Heart left ventricle (tissue), 16 donors: ENCODE measurements around the gene EMC9. TPM values are rescaled to one million over a fixed set of nuclear protein-coding genes. Genes with fewer than 3 reads are reported as not detected.

Source experiments
- ATAC-seq, 4 donors: fragments of 200-7000 bp; cut with Tn5 transposase; one replicate each; pipeline ENCODE4 v1.9.1; 2020 to 2022; ENCODE audit warnings: moderate library complexity in 4 of 4, mild to moderate bottlenecking in 3 of 4, moderate number of reproducible peaks in 1 of 4
- DNase-seq, 5 donors: peaks; one replicate each; pipeline ENCODE4 v3.0.0-alpha.2; 2020
- H3K27ac ChIP-seq, 12 donors: fragments of 200-600 bp; sonication (generic) in 4 of 12; one replicate each; pipeline versions ENCODE4 v1.5.0 to v1.8.0; 2016 to 2022; ENCODE audit warnings: mild to moderate bottlenecking in 2 of 12
- H3K27me3 ChIP-seq, 9 donors: fragments of 200-600 bp; sonication (generic) in 2 of 9; one replicate each; pipeline versions ENCODE4 v1.5.1 to v1.8.0; 2016 to 2022; ENCODE audit warnings: mild to moderate bottlenecking in 3 of 9
- H3K36me3 ChIP-seq, 9 donors: fragments of 200-600 bp; sonication (generic) in 2 of 9; one replicate each; pipeline versions ENCODE4 v1.5.0 to v1.8.0; 2018 to 2022; ENCODE audit warnings: mild to moderate bottlenecking in 2 of 9
- H3K4me1 ChIP-seq, 12 donors: fragments of 200-600 bp; sonication (generic) in 4 of 12; one replicate each; pipeline versions ENCODE4 v1.5.0 to v1.8.0; 2016 to 2022; ENCODE audit warnings: mild to moderate bottlenecking in 3 of 12
- H3K4me3 ChIP-seq, 12 donors: fragments of 200-600 bp; sonication (generic) in 4 of 12; one replicate each; pipeline versions ENCODE4 v1.5.0 to v1.8.0; 2017 to 2022; ENCODE audit warnings: mild to moderate bottlenecking in 9 of 12, moderate library complexity in 4 of 12
- H3K9me3 ChIP-seq, 12 donors: fragments of 200-600 bp; sonication (generic) in 4 of 12; one replicate each; pipeline versions ENCODE4 v1.5.0 to v1.8.0; 2016 to 2022; ENCODE audit warnings: mild to moderate bottlenecking in 1 of 12
- CTCF ChIP-seq, 12 donors: fragments of 200-600 bp; sonication (generic) in 4 of 12; IDR thresholded peaks; one replicate each; pipeline versions ENCODE4 v1.5.0 to v1.8.0; 2018 to 2022; ENCODE audit warnings: antibody characterized with exemption in 12 of 12, mild to moderate bottlenecking in 5 of 12
- POLR2A ChIP-seq, 2 donors: fragments of 450-650 bp; IDR thresholded peaks; one replicate each; pipeline ENCODE4 v1.6.1; 2017; ENCODE audit warnings: antibody characterized with exemption in 2 of 2, mild to moderate bottlenecking in 2 of 2, moderate library complexity in 2 of 2
- WGBS, 4 donors: extraction: QIAGEN DNeasy Blood & Tissue Kit in 2 of 4; methylation state at CpG; one replicate each; pipeline versions ENCODE4 v1.1.5 to v1.1.7; 2013 to 2018; 5-methylcytosine and 5-hydroxymethylcytosine counted together
- intact Hi-C, 10 donors: fragments of 100-400 bp; cut with DNase I; formaldehyde crosslinking; loops; one replicate each; pipeline versions ENCODE4 v1.11.1 to v1.14.2; 2022
- polyA plus RNA-seq, 2 donors: library from polyadenylated mRNA; stranded (reverse); fragments of 200-250 nt; gene quantifications; one replicate each; pipeline ENCODE4 v1.2.3, GENCODE V29; 2013
- total RNA-seq, 9 donors: library from RNA; depleted of rRNA in 2 of 9; stranded (reverse); fragments of >200 nt in 2 of 9; fragmentation: NEBNext Ultra II Directional in 3 of 9; extraction: Animal tissue kit (Norgen Biotek cat#: 25700) in 3 of 9; gene quantifications; one replicate each; pipeline versions ENCODE4 v1.1.0 to v1.2.4, GENCODE V29; 2016 to 2023
- donor health status: ischemic (EF 13 %, LVEDD 7.1; RV severe dilation, severe dysfunction).
- donor health status: healthy with polysubstance abuse.
- donor health status: DM: no; HTN: yes; CAD: no.
- donor health status: DM: no; HTN: no; CAD: no.
- donor health status: ischemic (EF 25% LVEDD 6.9; RV normal size, moderate dysfunction).
- donor health status: ischemic (EF 25% LVEDD 5.7; RV mildly dilated, moderate dysfunction).
- donor health status: healthy.
- donor health status: DM: yes; HTN: yes; CAD: no.
- donor health status: ischemic (EF 35%, LVEDD 5.7; RV mildly dilated, moderate dysfunction).
- donor health status: nonischemic (EF 11% LVEDD 7.7; RV severe dilation, severe dysfunction).
- donor health status: DM: yes; HTN: yes; CAD: no.
- donor health status: PGD.
- donor health status: ischemic (EF 29% LVEDD 5.4; RV normal size, mild dysfunction).
- donor health status: nonischemic (EF 23%, LVEDD 6.1; RV moderate dilation, normal function).

The EMC9 gene
- total and polyA plus RNA-seq, 11 donors, result 9.6 to 30.6 (median 15.2) TPM

GRCh38 chr14:24155100-24155499 lies 13.7 kb upstream of the EMC9 start:
- Histone ChIP-seq H3K27me3 (no peaks in the 10 kb centered on the region), H3K9me3 (no peaks in the 10 kb centered on the region), H3K36me3 (peaks cover 5 to 98% (median 93%) of the 10 kb centered on the region in 9 donors), H3K4me1 (peaks cover 0 to 1% (median 0%) of the 10 kb centered on the region in 12 donors), H3K27ac (no peak overlapping the region), H3K4me3 (no peak overlapping the region)
- intact Hi-C loops, result loop anchor here in 1 of 10 donors (10.0 kb wide), 1 partner anchor 90 kb away; no protein-coding TSS in a partner anchor
- 95 to 99% (median 96%) methylated on average over 8 to 10 of the region's 10 CpGs for WGBS, 4 donors
- no peak for TF ChIP-seq POLR2A (IDR thresholded peaks at IDR 0.05)
- TF ChIP-seq CTCF (IDR thresholded peaks at IDR 0.05), result no peak
- ATAC-seq (no peak), DNase-seq (peak in 2 of 5 donors; percentile 16 to 34)

- WGBS, 4 donors, result 92 to 94% (median 93%) methylated on average over 15 to 16 of the region's 16 CpGs
- peaks cover 3 to 82% (median 76%) of the 10 kb centered on the region in 9 donors for H3K36me3 ChIP-seq
- no peaks in the 10 kb centered on the region for H3K27me3 ChIP-seq
- H3K4me3 ChIP-seq, result no peak overlapping the region
- peaks cover 6 to 20% (median 13%) of the 10 kb centered on the region in 12 donors for H3K4me1 ChIP-seq
- H3K9me3 ChIP-seq, result no peaks in the 10 kb centered on the region
- ATAC-seq (no peak), DNase-seq (no peak)
- no peak overlapping the region for H3K27ac ChIP-seq
- no peak for TF ChIP-seq POLR2A (IDR thresholded peaks at IDR 0.05)
- no peak for TF ChIP-seq CTCF (IDR thresholded peaks at IDR 0.05)
- intact Hi-C loops, result loop anchor here in 1 of 10 donors (10.0 kb wide), 1 partner anchor 87 kb away; no protein-coding TSS in a partner anchor
Measured at GRCh38 chr14:24151404-24152080, 10.2 kb upstream of the EMC9 start.

GRCh38 chr14:24150993-24151392 lies 9.6 kb upstream of the EMC9 start:
- intact Hi-C loops, result loop anchor here in 1 of 10 donors (10.0 kb wide), 1 partner anchor 86 kb away; no protein-coding TSS in a partner anchor
- Histone ChIP-seq H3K27me3 (no peaks in the 10 kb centered on the region), H3K36me3 (peaks cover 3 to 76% (median 70%) of the 10 kb centered on the region in 9 donors), H3K9me3 (no peaks in the 10 kb centered on the region), H3K4me1 (peaks cover 6 to 22% (median 14%) of the 10 kb centered on the region in 12 donors), H3K27ac (no peak overlapping the region), H3K4me3 (no peak overlapping the region)
- peak in 1 of 5 donors; percentile 57 for DNase-seq
- WGBS, 4 donors, result 83 to 90% (median 87%) methylated on average over 5 to 9 of the region's 9 CpGs
- no peak for ATAC-seq
- TF ChIP-seq POLR2A (IDR thresholded peaks at IDR 0.05) (no peak), CTCF (IDR thresholded peaks at IDR 0.05) (no peak)

- no peaks in the 10 kb centered on the region for H3K27me3 ChIP-seq
- no peak overlapping the region for H3K27ac ChIP-seq
- H3K4me3 ChIP-seq, result no peak overlapping the region
- H3K36me3 ChIP-seq, result peaks cover 3 to 72% (median 66%) of the 10 kb centered on the region in 9 donors
- 91 to 95% (median 93%) methylated on average over 9 of the region's 9 CpGs for WGBS, 4 donors
- TF ChIP-seq CTCF (IDR thresholded peaks at IDR 0.05) (no peak), POLR2A (IDR thresholded peaks at IDR 0.05) (no peak)
- ATAC-seq (no peak), DNase-seq (peak in 1 of 5 donors; percentile 46)
- intact Hi-C loops, result loop anchor here in 1 of 10 donors (10.0 kb wide), 1 partner anchor 86 kb away; no protein-coding TSS in a partner anchor
- no peaks in the 10 kb centered on the region for H3K9me3 ChIP-seq
- H3K4me1 ChIP-seq, result peaks cover 6 to 26% (median 18%) of the 10 kb centered on the region in 12 donors
Measured at GRCh38 chr14:24150567-24150966, 9.2 kb upstream of the EMC9 start.
